HEK293 (cell line): ENCODE measurements around the gene SMIM24.

Source experiments
- CTCF ChIA-PET: fragments of 350-600 bp; formaldehyde crosslinking; extraction: SDS; loops from one replicate; lab custom pipeline; 2021; ENCODE audit warnings: antibody characterized with exemption; lab: Yijun Ruan, JAX
- POLR2A ChIA-PET: fragments of 300-600 bp; formaldehyde crosslinking; extraction: SDS; loops from one replicate; lab custom pipeline; 2020; ENCODE audit warnings: antibody characterized with exemption, inconsistent platforms; lab: Yijun Ruan, JAX
- H3K27ac ChIP-seq: fragments of 200-500 bp; sonication (Bioruptor generic); 2 replicates; pipeline ENCODE4 v1.5.1; 2014; ENCODE audit warnings: low read depth, low read length, control low read depth, inconsistent platforms; ENCODE audit errors: extremely low read depth
- H3K36me3 ChIP-seq, 2 experiments: fragments of 200-500 bp in 1 of 2; sonication (Bioruptor generic) in 1 of 2; 1 replicate in 1 of 2; 2 replicates in 1 of 2; pipeline ENCODE4 v1.5.1; 2014 to 2017; ENCODE audit warnings: inconsistent platforms in 2 of 2, low read length in 2 of 2; ENCODE audit not compliant: control insufficient read depth in 2 of 2, insufficient read depth in 1 of 2
- H3K4me1 ChIP-seq: fragments of 200-500 bp; sonication (Bioruptor generic); 2 replicates; pipeline ENCODE4 v1.5.1; 2014; ENCODE audit warnings: mild to moderate bottlenecking, low read length, inconsistent platforms; ENCODE audit not compliant: control insufficient read depth, insufficient read depth
- H3K4me3 ChIP-seq: 2 replicates; pipeline ENCODE4 v1.5.1; 2011; ENCODE audit warnings: low read depth, mild to moderate bottlenecking, control low read depth, low read length, moderate library complexity
- H3K9me3 ChIP-seq: fragments of 200-500 bp; sonication (Bioruptor generic); 2 replicates; pipeline ENCODE4 v1.5.1; 2014; ENCODE audit warnings: low read depth, low read length, inconsistent platforms; ENCODE audit not compliant: control insufficient read depth, insufficient read depth
- EGR2 ChIP-seq: fragments of 450-650 bp; formaldehyde crosslinking; IDR thresholded peaks from 2 replicates; pipeline ENCODE4 v1.5.1; 2016; ENCODE audit warnings: low read depth, missing biosample characterization, missing genetic modification characterization
- GLI4 ChIP-seq: fragments of 450-650 bp; formaldehyde crosslinking; IDR thresholded peaks from 2 replicates; pipeline ENCODE4 v1.5.1; 2016; ENCODE audit warnings: missing biosample characterization, missing genetic modification characterization
- HOXA7 ChIP-seq: sonication (generic); formaldehyde crosslinking; IDR thresholded peaks from 2 replicates; pipeline ENCODE4 v1.8.1; 2022; ENCODE audit warnings: missing genetic modification reagents, borderline replicate concordance
- HOXD13 ChIP-seq: sonication (generic); formaldehyde crosslinking; IDR thresholded peaks from 2 replicates; pipeline ENCODE4 v1.8.0; 2022; ENCODE audit warnings: missing genetic modification reagents, borderline replicate concordance
- KLF1 ChIP-seq: fragments of 450-650 bp; formaldehyde crosslinking; IDR thresholded peaks from 2 replicates; pipeline ENCODE4 v1.5.1; 2016; ENCODE audit warnings: missing biosample characterization, missing genetic modification characterization
- KLF17 ChIP-seq: fragments of 450-650 bp; formaldehyde crosslinking; IDR thresholded peaks from 2 replicates; pipeline ENCODE4 v1.5.1; 2016; ENCODE audit warnings: missing biosample characterization, missing genetic modification characterization
- OVOL3 ChIP-seq: fragments of 450-650 bp; formaldehyde crosslinking; IDR thresholded peaks from 2 replicates; pipeline ENCODE4 v1.5.1; 2016; ENCODE audit warnings: missing biosample characterization, missing genetic modification characterization
- PRDM10 ChIP-seq: fragments of 450-650 bp; formaldehyde crosslinking; IDR thresholded peaks from 2 replicates; pipeline ENCODE4 v1.5.1; 2016; ENCODE audit warnings: missing biosample characterization, missing genetic modification characterization
- RBAK ChIP-seq: fragments of 450-650 bp; formaldehyde crosslinking; IDR thresholded peaks from 2 replicates; pipeline ENCODE4 v1.5.1; 2016; ENCODE audit warnings: missing biosample characterization, missing genetic modification characterization
- REPIN1 ChIP-seq: fragments of 450-650 bp; formaldehyde crosslinking; IDR thresholded peaks from 2 replicates; pipeline ENCODE4 v1.5.1; 2017; ENCODE audit warnings: missing biosample characterization, missing genetic modification characterization, low read depth
- SCRT2 ChIP-seq: fragments of 450-650 bp; formaldehyde crosslinking; IDR thresholded peaks from 2 replicates; pipeline ENCODE4 v1.5.1; 2016; ENCODE audit warnings: missing biosample characterization, missing genetic modification characterization
- TRIM28 ChIP-seq: IDR thresholded peaks from 2 replicates; pipeline ENCODE4 v1.6.1; 2011; ENCODE audit warnings: low read length, control low read depth, borderline replicate concordance
- ZFHX2 ChIP-seq: fragments of 450-650 bp; formaldehyde crosslinking; conservative IDR thresholded peaks from 2 replicates; pipeline ENCODE4 v1.5.1; 2016; ENCODE audit warnings: missing biosample characterization, missing genetic modification characterization
- ZFP37 ChIP-seq: fragments of 450-650 bp; formaldehyde crosslinking; IDR thresholded peaks from 2 replicates; pipeline ENCODE4 v1.5.1; 2016; ENCODE audit warnings: missing biosample characterization, missing genetic modification characterization
- ZNF169 ChIP-seq: fragments of 450-650 bp; formaldehyde crosslinking; IDR thresholded peaks from 2 replicates; pipeline ENCODE4 v1.5.1; 2016; ENCODE audit warnings: missing biosample characterization, missing genetic modification characterization
- ZNF239 ChIP-seq: fragments of 450-650 bp; formaldehyde crosslinking; IDR thresholded peaks from 2 replicates; pipeline ENCODE4 v1.5.1; 2016; ENCODE audit warnings: missing biosample characterization, missing genetic modification characterization
- ZNF248 ChIP-seq: fragments of 450-650 bp; formaldehyde crosslinking; IDR thresholded peaks from 2 replicates; pipeline ENCODE4 v1.5.1; 2017; ENCODE audit warnings: missing biosample characterization, missing genetic modification characterization
- ZNF302 ChIP-seq: fragments of 450-650 bp; formaldehyde crosslinking; IDR thresholded peaks from 2 replicates; pipeline ENCODE4 v1.5.1; 2016; ENCODE audit warnings: missing biosample characterization, missing genetic modification characterization, low read depth
- ZNF335 ChIP-seq: fragments of 450-650 bp; formaldehyde crosslinking; conservative IDR thresholded peaks from 2 replicates; pipeline ENCODE4 v1.5.1; 2016; ENCODE audit warnings: missing biosample characterization, missing genetic modification characterization
- ZNF350 ChIP-seq: fragments of 450-650 bp; formaldehyde crosslinking; IDR thresholded peaks from 2 replicates; pipeline ENCODE4 v1.5.0; 2017; ENCODE audit warnings: missing biosample characterization, mild to moderate bottlenecking, missing genetic modification characterization
- ZNF391 ChIP-seq: fragments of 450-650 bp; formaldehyde crosslinking; IDR thresholded peaks from 2 replicates; pipeline ENCODE4 v1.5.1; 2016; ENCODE audit warnings: low read depth, missing biosample characterization, missing genetic modification characterization, borderline replicate concordance
- ZNF521 ChIP-seq: fragments of 450-650 bp; formaldehyde crosslinking; IDR thresholded peaks from 2 replicates; pipeline ENCODE4 v1.5.1; 2017; ENCODE audit warnings: missing biosample characterization, mild to moderate bottlenecking, missing genetic modification characterization
- ZNF530 ChIP-seq: fragments of 450-650 bp; formaldehyde crosslinking; IDR thresholded peaks from 2 replicates; pipeline ENCODE4 v1.5.1; 2016; ENCODE audit warnings: low read depth, missing biosample characterization, missing genetic modification characterization
- ZNF571 ChIP-seq: fragments of 450-650 bp; formaldehyde crosslinking; IDR thresholded peaks from 2 replicates; pipeline ENCODE4 v1.5.0; 2017; ENCODE audit warnings: missing biosample characterization, missing genetic modification characterization
- TF ChIP-seq, protein P1 (sequence below): fragments of 450-650 bp; formaldehyde crosslinking; IDR thresholded peaks from 2 replicates; pipeline ENCODE4 v1.5.1; 2017; ENCODE audit warnings: missing biosample characterization, missing genetic modification characterization
- TF ChIP-seq, protein P2 (sequence below): fragments of 450-650 bp; formaldehyde crosslinking; IDR thresholded peaks from 2 replicates; pipeline ENCODE4 v1.5.1; 2016; ENCODE audit warnings: missing biosample characterization, missing genetic modification characterization

SMIM24 gene

GRCh38 chr19:3509566-3509989 lies 29.3 kb upstream of the SMIM24 start:
- no peak for TF ChIP-seq ZNF169 (tag by site-specific recombination)
- TF ChIP-seq ZNF391, result no peak
- no peak for TF ChIP-seq ZFP37 (tag by site-specific recombination)
- no peak for TF ChIP-seq SCRT2
- TF ChIP-seq, protein P1, sequence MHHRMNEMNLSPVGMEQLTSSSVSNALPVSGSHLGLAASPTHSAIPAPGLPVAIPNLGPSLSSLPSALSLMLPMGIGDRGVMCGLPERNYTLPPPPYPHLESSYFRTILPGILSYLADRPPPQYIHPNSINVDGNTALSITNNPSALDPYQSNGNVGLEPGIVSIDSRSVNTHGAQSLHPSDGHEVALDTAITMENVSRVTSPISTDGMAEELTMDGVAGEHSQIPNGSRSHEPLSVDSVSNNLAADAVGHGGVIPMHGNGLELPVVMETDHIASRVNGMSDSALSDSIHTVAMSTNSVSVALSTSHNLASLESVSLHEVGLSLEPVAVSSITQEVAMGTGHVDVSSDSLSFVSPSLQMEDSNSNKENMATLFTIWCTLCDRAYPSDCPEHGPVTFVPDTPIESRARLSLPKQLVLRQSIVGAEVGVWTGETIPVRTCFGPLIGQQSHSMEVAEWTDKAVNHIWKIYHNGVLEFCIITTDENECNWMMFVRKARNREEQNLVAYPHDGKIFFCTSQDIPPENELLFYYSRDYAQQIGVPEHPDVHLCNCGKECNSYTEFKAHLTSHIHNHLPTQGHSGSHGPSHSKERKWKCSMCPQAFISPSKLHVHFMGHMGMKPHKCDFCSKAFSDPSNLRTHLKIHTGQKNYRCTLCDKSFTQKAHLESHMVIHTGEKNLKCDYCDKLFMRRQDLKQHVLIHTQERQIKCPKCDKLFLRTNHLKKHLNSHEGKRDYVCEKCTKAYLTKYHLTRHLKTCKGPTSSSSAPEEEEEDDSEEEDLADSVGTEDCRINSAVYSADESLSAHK (tag by site-specific recombination), result no peak
- TF ChIP-seq ZNF302 (tag by site-specific recombination), result no peak
- TF ChIP-seq KLF17 (tag by site-specific recombination), result no peak
- TF ChIP-seq GLI4 (tag by site-specific recombination), result no peak
- TF ChIP-seq PRDM10, result no peak
- TF ChIP-seq KLF1, result no peak
- TF ChIP-seq ZNF335, result no peak
- TF ChIP-seq, all 188 proteins: peak for 0
- Histone ChIP-seq H3K27ac (no peak overlapping the region), H3K36me3 (peaks cover 14 to 53% of the 10 kb centered on the region in 2 experiments; a peak in 2 of 3 replicates), H3K4me1 (peaks cover 2% of the 10 kb centered on the region; the same call in 1 of the 2 replicates), H3K4me3 (no peak overlapping the region), H3K9me3 (no peaks in the 10 kb centered on the region)
- ChIA-PET CTCF (interaction anchor here (0.5 kb wide), 1 partner anchor 23 kb away, joined by 3 read pairs; no protein-coding TSS in a partner anchor), POLR2A (no interaction called here)

DNA sequence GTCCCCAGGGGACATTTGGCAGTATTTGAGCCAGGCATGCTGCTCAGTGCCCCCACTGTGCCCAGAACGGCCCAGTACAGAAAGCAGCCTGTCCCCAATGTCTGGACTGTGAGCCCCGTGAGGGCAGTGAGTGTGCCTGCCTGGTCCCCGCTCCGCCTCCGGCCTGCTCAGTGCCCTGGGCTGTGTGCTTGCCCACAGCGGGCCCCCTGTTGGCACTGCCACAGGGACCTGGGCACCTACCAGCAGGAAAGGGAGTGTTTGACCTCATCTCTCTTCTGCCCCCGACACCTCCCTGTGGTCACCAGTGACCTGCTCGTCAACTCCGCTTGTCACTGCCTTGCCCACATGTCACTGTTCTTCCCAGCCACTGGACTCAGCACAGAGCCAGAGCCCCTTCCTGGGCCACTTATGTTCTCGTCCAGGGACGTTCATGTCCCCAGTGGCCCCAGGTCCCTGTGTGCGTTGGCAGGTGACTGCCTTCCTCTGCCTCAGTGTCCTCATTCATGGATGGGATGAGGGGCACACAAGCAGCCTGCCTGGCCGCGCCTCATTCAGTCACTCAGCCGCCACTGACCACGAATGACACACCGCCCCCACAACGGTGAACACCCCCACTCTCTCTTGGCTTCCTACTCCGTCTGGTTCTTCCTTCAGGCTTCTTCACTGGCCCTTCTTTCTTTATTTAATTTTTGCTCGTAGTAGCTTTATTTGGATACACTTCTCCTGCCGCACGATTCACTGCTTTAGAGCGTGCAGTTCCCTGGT lies 28.6 kb upstream of the SMIM24 start:
- no peaks in the 10 kb centered on the region for H3K9me3 ChIP-seq
- H3K4me1 ChIP-seq, result peaks cover 2% of the 10 kb centered on the region; the same call in 1 of the 2 replicates
- ChIA-PET POLR2A (interaction anchor here (0.7 kb wide), 1 partner anchor 98 kb away, joined by 10 read pairs; the partner anchor contains the start of gene TBXA2R), CTCF (no interaction called here)
- H3K36me3 ChIP-seq, result peaks cover 14 to 53% of the 10 kb centered on the region in 2 experiments; a peak in 2 of 3 replicates
- H3K27ac ChIP-seq, result no peak overlapping the region
- H3K4me3 ChIP-seq, result no peak overlapping the region
- TF ChIP-seq ZNF530, result no peak
- no peak for TF ChIP-seq ZNF521
- no peak for TF ChIP-seq REPIN1 (tag by site-specific recombination)
- no peak for TF ChIP-seq RBAK (tag by site-specific recombination)
- TF ChIP-seq KLF1, result no peak
- no peak for TF ChIP-seq HOXD13 (CRISPR knock-in tag)
- TF ChIP-seq ZFHX2 (tag by site-specific recombination), result peak; percentile 63
- TF ChIP-seq, protein P2, sequence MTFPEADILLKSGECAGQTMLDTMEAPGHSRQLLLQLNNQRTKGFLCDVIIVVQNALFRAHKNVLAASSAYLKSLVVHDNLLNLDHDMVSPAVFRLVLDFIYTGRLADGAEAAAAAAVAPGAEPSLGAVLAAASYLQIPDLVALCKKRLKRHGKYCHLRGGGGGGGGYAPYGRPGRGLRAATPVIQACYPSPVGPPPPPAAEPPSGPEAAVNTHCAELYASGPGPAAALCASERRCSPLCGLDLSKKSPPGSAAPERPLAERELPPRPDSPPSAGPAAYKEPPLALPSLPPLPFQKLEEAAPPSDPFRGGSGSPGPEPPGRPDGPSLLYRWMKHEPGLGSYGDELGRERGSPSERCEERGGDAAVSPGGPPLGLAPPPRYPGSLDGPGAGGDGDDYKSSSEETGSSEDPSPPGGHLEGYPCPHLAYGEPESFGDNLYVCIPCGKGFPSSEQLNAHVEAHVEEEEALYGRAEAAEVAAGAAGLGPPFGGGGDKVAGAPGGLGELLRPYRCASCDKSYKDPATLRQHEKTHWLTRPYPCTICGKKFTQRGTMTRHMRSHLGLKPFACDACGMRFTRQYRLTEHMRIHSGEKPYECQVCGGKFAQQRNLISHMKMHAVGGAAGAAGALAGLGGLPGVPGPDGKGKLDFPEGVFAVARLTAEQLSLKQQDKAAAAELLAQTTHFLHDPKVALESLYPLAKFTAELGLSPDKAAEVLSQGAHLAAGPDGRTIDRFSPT (tag by site-specific recombination), result peak; percentile 73
- no peak for TF ChIP-seq ZNF239 (tag by site-specific recombination)
- TF ChIP-seq ZNF350 (tag by site-specific recombination), result no peak
- TF ChIP-seq HOXA7 (CRISPR knock-in tag), result no peak
- no peak for TF ChIP-seq ZNF248
- no peak for TF ChIP-seq OVOL3
- no peak for TF ChIP-seq TRIM28
- peak; percentile 76 for TF ChIP-seq EGR2 (tag by site-specific recombination)
- TF ChIP-seq ZNF571 (tag by site-specific recombination), result no peak
